ENCODE measurements around the gene DLGAP1.

DNA sequence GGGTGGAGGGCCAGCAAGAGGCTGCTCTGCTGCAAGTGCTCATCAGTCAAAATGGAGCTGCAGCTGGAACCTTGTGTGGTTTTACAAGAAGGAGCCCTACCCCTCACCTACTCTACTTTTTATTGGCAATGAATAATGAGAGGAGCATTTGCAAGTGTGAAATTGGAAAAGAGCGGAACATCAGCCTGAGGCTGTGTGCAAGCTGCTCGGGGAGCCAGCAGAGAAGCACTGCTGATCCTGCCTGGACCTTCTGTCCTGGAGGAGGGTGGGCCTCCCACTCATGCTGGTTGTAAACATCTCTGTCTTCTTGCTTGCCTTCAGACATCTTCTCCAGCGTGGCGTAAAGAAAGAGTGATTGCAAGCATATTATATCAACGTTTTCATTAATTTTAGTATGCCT, 256.2 kb downstream of the DLGAP1 start:
- TF ChIP-seq, protein P1, sequence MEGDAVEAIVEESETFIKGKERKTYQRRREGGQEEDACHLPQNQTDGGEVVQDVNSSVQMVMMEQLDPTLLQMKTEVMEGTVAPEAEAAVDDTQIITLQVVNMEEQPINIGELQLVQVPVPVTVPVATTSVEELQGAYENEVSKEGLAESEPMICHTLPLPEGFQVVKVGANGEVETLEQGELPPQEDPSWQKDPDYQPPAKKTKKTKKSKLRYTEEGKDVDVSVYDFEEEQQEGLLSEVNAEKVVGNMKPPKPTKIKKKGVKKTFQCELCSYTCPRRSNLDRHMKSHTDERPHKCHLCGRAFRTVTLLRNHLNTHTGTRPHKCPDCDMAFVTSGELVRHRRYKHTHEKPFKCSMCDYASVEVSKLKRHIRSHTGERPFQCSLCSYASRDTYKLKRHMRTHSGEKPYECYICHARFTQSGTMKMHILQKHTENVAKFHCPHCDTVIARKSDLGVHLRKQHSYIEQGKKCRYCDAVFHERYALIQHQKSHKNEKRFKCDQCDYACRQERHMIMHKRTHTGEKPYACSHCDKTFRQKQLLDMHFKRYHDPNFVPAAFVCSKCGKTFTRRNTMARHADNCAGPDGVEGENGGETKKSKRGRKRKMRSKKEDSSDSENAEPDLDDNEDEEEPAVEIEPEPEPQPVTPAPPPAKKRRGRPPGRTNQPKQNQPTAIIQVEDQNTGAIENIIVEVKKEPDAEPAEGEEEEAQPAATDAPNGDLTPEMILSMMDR (IDR thresholded peaks at IDR 0.05; ENCODE audit: insufficient read depth, low read length, poor library complexity, severe bottlenecking), result no peak
- TF ChIP-seq EZH2phosphoT487 (conservative IDR thresholded peaks at IDR 0.05; ENCODE audit: low read length), result no peak
